Measurements from ENCODE around the gene TRMT2A.

TRMT2A gene

DNA sequence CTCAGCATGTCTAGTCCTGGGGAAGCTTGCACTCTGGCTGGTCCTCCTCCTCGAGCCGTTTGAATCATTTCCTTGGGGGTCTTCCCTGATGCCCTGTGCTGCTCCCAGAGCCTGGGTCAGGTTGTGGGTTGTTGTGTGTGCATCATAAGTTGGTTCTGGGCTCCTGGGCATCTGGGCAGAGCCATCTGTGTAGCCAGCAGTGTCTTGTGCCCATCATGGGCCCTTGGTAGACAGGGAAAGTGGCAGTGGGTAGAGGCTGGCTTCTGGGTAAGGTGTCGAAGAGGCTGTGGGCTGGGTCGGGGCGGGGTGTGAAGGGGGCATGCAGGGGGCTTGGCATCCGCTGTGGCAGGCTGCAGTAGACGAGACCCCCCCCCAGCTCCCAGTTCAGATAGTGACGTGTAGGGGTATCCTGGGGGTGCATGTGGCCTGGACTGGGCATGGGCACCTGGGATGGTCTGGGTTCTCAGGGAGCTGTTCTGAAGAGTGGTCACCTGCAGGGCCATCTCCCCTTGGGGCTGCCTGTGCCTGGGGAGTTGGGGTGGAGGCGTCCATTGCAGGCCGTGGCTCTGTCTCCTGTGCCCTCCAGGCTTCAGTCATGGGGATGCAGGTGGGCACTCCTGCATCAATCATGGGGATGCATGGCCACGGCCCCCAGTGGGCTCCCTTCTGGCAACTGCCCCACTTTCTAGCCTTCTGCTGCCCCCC is 7.2 kb upstream of the TRMT2A start:
- Histone ChIP-seq H3K27me3 (peaks cover 2% of the 10 kb centered on the region), H3K9me3 (no peaks in the 10 kb centered on the region), H3K27ac (no peak overlapping the region), H3K36me3 (peaks cover 70% of the 10 kb centered on the region), H3K4me3 (ENCODE audit: low read depth in 1 of 2, low read length in 1 of 2) (no peak overlapping the region), H3K4me1 (ENCODE audit: control insufficient read depth in 1 of 2, insufficient read depth in 1 of 2, low read depth in 1 of 2, low read length in 1 of 2) (no peaks in the 10 kb centered on the region)
- TF ChIP-seq, protein P1, sequence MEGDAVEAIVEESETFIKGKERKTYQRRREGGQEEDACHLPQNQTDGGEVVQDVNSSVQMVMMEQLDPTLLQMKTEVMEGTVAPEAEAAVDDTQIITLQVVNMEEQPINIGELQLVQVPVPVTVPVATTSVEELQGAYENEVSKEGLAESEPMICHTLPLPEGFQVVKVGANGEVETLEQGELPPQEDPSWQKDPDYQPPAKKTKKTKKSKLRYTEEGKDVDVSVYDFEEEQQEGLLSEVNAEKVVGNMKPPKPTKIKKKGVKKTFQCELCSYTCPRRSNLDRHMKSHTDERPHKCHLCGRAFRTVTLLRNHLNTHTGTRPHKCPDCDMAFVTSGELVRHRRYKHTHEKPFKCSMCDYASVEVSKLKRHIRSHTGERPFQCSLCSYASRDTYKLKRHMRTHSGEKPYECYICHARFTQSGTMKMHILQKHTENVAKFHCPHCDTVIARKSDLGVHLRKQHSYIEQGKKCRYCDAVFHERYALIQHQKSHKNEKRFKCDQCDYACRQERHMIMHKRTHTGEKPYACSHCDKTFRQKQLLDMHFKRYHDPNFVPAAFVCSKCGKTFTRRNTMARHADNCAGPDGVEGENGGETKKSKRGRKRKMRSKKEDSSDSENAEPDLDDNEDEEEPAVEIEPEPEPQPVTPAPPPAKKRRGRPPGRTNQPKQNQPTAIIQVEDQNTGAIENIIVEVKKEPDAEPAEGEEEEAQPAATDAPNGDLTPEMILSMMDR (IDR thresholded peaks at IDR 0.05): no peak

DNA sequence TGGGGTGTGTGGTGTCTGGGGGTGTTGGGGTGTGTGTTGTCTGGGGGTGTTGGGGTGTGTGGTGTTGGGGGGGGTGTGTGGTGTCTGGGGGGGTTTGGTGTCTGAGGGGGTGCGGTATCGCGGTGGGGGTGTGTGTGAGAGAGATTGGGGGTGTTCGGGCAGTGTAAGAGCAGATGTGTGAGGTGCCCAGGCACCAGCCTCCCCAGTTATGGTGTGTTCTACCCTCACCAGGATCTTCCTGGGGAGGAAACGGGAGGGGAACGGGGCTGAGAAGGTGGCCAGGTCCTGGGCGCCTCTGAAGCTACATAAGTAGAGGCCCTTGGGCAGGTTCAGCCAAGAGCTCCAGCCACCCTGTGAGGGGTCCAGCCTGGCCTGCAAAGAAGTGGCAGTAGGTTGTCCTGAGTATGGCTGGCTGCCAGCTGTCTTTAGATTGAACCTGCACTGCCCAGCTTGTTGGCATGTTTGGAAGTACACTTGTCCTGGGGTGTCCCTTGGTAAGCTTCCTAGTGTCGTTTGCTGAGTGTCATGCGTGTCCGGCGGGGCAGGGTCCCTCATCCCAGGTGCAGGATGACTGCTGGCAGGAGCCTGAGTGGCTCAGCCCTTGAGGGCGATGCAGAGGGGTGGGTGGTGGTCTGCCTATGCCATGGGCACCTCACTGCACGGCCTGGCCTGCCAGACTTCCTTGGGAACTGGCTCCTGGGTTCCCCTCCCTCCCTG is 6.5 kb upstream of the TRMT2A start:
- no peak overlapping the region for H3K27ac ChIP-seq
- no peak overlapping the region for H3K4me3 ChIP-seq (ENCODE audit: low read depth in 1 of 2, low read length in 1 of 2)
- no peaks in the 10 kb centered on the region for H3K27me3 ChIP-seq
- TF ChIP-seq, protein P1 (IDR thresholded peaks at IDR 0.05): no peak
- H3K4me1 ChIP-seq (ENCODE audit: control insufficient read depth in 1 of 2, insufficient read depth in 1 of 2, low read depth in 1 of 2, low read length in 1 of 2): peaks cover 0 to 3% of the 10 kb centered on the region in 2 experiments
- H3K9me3 ChIP-seq: no peaks in the 10 kb centered on the region
- peaks cover 70% of the 10 kb centered on the region for H3K36me3 ChIP-seq

DNA sequence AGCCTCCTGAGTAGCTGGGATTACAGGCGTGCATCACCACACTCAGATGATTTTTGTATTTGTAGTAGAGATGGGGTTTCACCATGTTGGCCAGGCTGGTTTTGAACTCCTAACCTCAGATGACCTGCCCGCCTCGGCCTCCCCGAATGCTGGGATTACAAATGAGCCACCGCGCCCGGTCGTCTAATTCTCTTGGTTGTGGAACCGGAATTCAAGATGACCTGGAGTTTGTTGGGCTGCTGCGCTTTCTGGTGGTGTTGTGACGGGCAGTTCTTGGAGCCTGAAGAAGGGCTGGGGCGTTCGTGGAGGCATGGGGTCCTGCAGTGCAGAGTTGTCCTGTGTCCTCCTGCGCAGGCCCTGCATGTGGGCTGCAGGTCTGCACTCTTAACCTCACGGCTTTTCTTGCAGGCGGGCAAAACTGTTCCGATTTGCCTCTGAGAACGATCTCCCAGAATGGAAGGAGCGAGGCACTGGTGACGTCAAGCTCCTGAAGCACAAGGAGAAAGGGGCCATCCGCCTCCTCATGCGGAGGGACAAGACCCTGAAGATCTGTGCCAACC is 4.9 kb upstream of the TRMT2A start:
- TF ChIP-seq, protein P1 (IDR thresholded peaks at IDR 0.05): no peak
- Histone ChIP-seq H3K4me1 (ENCODE audit: control insufficient read depth in 1 of 2, insufficient read depth in 1 of 2, low read depth in 1 of 2, low read length in 1 of 2) (peaks cover 12 to 13% of the 10 kb centered on the region in 2 experiments), H3K4me3 (ENCODE audit: low read depth in 1 of 2, low read length in 1 of 2) (no peak overlapping the region), H3K36me3 (peaks cover 56% of the 10 kb centered on the region), H3K27ac (no peak overlapping the region), H3K27me3 (no peaks in the 10 kb centered on the region), H3K9me3 (no peaks in the 10 kb centered on the region)

DNA sequence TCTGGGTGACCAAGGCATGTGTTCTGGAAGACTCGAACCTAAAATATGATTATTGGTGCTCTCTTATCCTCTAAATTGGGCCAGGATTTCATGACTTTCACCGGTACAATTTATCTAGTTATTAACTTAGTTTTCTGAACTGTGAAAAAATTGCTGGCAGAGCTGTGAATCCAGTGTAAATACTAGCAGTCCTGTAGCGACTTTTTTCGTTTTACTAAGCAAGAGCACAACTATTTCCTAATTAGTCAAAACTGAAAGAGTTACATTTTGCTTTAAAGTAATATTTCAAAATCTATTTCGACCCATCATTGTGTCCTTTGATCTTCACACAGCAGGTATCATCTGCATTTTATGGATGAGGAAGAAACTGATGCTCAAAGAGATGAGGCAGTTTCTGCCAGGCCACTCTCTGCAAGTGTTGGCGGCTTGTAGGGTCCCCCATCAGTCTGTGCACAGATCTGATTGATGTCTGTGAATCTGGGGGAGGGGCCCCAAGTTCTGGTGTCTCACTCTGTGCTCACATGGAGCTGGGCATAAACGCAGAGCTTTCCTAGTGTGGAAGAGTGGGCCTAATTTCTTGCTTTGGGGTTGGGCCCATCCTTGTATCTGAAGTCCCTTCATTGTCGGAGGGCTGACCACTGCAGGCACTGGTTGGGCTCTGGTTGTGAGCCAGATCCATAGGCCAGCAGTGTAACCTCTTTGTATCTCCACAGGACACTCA is 1.4 kb upstream of the TRMT2A start:
- peaks cover 40% of the 10 kb centered on the region for H3K36me3 ChIP-seq
- peak overlapping the region; percentile 81 for H3K27ac ChIP-seq
- H3K9me3 ChIP-seq: no peaks in the 10 kb centered on the region
- H3K4me1 ChIP-seq (ENCODE audit: control insufficient read depth in 1 of 2, insufficient read depth in 1 of 2, low read depth in 1 of 2, low read length in 1 of 2): peaks cover 23% of the 10 kb centered on the region in 2 experiments
- TF ChIP-seq, protein P1 (IDR thresholded peaks at IDR 0.05): no peak
- no peaks in the 10 kb centered on the region for H3K27me3 ChIP-seq
- peak overlapping the region; percentile 81 to 82 for H3K4me3 ChIP-seq (ENCODE audit: low read depth in 1 of 2, low read length in 1 of 2)

DNA sequence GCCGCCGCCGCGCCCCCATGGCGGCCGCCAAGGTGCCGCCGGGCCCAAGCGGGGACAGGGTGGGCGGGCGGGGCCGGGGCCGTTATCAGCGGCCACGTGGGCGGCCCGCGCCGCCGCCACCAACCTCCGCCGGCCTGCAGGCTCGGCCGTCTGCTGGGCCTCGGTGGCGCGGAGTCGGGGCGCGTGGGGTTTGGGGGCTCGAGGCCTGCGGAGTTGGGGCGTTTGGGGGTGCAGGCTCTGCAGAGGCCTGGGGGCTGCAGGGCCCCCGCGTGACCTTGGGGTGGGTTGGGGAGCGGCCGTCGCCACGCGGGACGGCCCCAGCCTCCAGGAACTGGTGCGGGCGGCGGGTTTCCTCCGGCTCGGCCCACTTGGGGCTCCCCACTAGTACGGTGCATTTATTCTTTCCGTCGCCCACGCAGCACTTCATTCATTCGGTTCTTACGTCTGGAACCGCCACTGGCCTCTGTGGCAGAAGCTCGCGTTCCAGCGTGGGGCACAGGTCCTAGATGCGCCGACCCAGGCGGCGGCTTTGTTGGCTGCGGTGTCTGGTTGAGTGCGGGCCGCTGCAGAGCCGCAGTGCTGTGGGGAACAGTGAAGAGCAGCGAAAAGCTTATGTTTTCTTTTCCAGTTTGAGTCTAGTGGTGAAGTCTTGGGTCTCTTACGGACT is 740 bp upstream of the TRMT2A start:
- Histone ChIP-seq H3K4me1 (ENCODE audit: control insufficient read depth in 1 of 2, insufficient read depth in 1 of 2, low read depth in 1 of 2, low read length in 1 of 2) (peaks cover 23% of the 10 kb centered on the region in 2 experiments), H3K27ac (peak overlapping the region; percentile 81), H3K9me3 (no peaks in the 10 kb centered on the region), H3K36me3 (peaks cover 46% of the 10 kb centered on the region), H3K27me3 (no peaks in the 10 kb centered on the region), H3K4me3 (ENCODE audit: low read depth in 1 of 2, low read length in 1 of 2) (peak overlapping the region; percentile 81 to 82)
- TF ChIP-seq, protein P1 (IDR thresholded peaks at IDR 0.05): no peak

Data from neutrophil (primary cell).